Stimulated activated CD4-positive, alpha-beta T cell treated with anti-CD3 and anti-CD28 coated beads, Interleukin-1b, Interleukin-23, amount 100 ng/mL, for 1 hour (primary cell): Measurements from ENCODE around the gene HNRNPC.
"Not testable (repeated sequence)": the region's sequence is repeated elsewhere in the genome, so short reads cannot be mapped to it uniquely, and the experiment has no call there.

Source experiments
- DNase-seq, 2 donors: peaks; one replicate each; pipeline ENCODE4 v3.0.0-alpha.2; 2020; ENCODE audit warnings: low read depth in 2 of 2

HNRNPC gene

GRCh38 chr14:21192447-21192822 is 76.8 kb downstream of the HNRNPC start:
- DNase-seq = no peak

GRCh38 chr14:21191809-21192446 is 77.3 kb downstream of the HNRNPC start:
- peak in 1 of 2 donors; percentile 9 for DNase-seq

- no peak for DNase-seq
These were observed 77.9 kb downstream of the HNRNPC start for GRCh38 chr14:21191261-21191808.

GRCh38 chr14:21185491-21185890 is 83.8 kb downstream of the HNRNPC start:
- no peak for DNase-seq

GRCh38 chr14:21184254-21184653 is 85.0 kb downstream of the HNRNPC start:
- no peak for DNase-seq

GRCh38 chr14:21182166-21182565 is 87.1 kb downstream of the HNRNPC start:
- DNase-seq = no peak

- no peak for DNase-seq
These were observed 98.1 kb downstream of the HNRNPC start for GRCh38 chr14:21171128-21171527.

- DNase-seq = no peak
These were observed 99.7 kb downstream of the HNRNPC start for GRCh38 chr14:21169573-21169972.

- no peak for DNase-seq
These were observed 101.2 kb downstream of the HNRNPC start for GRCh38 chr14:21168055-21168454.

- not testable (repeated sequence) for DNase-seq
These were observed 103.6 kb downstream of the HNRNPC start for GRCh38 chr14:21165670-21166069.

GRCh38 chr14:21165002-21165605 is 104.1 kb downstream of the HNRNPC start:
- DNase-seq = not testable (repeated sequence)

GRCh38 chr14:21163871-21164291 is 105.4 kb downstream of the HNRNPC start:
- DNase-seq = no peak

GRCh38 chr14:21162081-21162480 is 107.2 kb downstream of the HNRNPC start:
- no peak for DNase-seq

GRCh38 chr14:21160061-21160610 is 109.1 kb downstream of the HNRNPC start:
- no peak for DNase-seq
